Measurements from ENCODE around the gene TSPOAP1.

The TSPOAP1 gene

DNA sequence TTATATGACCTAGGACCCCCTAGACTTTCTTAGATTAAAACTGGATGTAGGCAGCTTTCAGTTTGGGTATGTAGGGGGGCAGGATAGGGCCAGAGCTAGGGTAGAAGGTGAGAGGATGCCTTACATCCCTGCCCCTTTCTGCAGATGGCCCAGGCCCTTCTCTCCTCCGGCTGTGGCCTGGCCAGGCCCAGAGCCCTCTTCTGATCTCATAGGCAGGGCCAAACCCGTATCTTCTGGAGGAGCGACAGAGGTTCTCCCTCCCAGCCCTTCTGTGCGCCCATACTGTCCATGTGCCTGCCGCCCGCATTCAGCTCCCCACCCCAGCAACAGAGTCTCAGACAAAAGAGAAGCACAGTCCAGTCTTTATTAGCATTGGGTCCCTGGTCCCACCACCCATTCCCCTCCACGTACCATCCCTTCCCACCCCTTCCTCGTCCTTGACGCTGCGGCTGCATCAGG is 2.0 kb upstream of the TSPOAP1 start:
- no peaks in the 10 kb centered on the region for H4K20me1 ChIP-seq (ENCODE audit: low read depth, low read length)
- peak overlapping the region; percentile 76 for H3K4me2 ChIP-seq (ENCODE audit: low read depth, low read length, poor library complexity, severe bottlenecking)
- H3F3A ChIP-seq (ENCODE audit: insufficient read depth): peaks cover 80% of the 10 kb centered on the region
- no peak overlapping the region for H2AFZ ChIP-seq (ENCODE audit: low read depth, low read length, severe bottlenecking)
- no peaks in the 10 kb centered on the region for H3K9me3 ChIP-seq (ENCODE audit: insufficient read depth, low read length)
- H3K4me3 ChIP-seq (ENCODE audit: insufficient read depth, low read length, poor library complexity, severe bottlenecking): peak overlapping the region; percentile 96
- peaks cover 20% of the 10 kb centered on the region for H3K79me2 ChIP-seq (ENCODE audit: insufficient read depth, low read length)
- H3K36me3 ChIP-seq (ENCODE audit: low read length): peaks cover 20% of the 10 kb centered on the region
- H3K9ac ChIP-seq (ENCODE audit: low read length): peak overlapping the region; percentile 100
- H3K27me3 ChIP-seq (ENCODE audit: low read length): no peaks in the 10 kb centered on the region
- TF ChIP-seq EZH2phosphoT487 (conservative IDR thresholded peaks at IDR 0.05; ENCODE audit: low read length) (no peak), CTCF (IDR thresholded peaks at IDR 0.05; ENCODE audit: insufficient read depth, low read length, poor library complexity, severe bottlenecking) (no peak)
- H3K9me2 ChIP-seq (replicated peaks; ENCODE audit: insufficient read depth, low read length): no peaks in the 10 kb centered on the region
- H3K27ac ChIP-seq (ENCODE audit: low read depth, low read length): peak overlapping the region; percentile 97

DNA sequence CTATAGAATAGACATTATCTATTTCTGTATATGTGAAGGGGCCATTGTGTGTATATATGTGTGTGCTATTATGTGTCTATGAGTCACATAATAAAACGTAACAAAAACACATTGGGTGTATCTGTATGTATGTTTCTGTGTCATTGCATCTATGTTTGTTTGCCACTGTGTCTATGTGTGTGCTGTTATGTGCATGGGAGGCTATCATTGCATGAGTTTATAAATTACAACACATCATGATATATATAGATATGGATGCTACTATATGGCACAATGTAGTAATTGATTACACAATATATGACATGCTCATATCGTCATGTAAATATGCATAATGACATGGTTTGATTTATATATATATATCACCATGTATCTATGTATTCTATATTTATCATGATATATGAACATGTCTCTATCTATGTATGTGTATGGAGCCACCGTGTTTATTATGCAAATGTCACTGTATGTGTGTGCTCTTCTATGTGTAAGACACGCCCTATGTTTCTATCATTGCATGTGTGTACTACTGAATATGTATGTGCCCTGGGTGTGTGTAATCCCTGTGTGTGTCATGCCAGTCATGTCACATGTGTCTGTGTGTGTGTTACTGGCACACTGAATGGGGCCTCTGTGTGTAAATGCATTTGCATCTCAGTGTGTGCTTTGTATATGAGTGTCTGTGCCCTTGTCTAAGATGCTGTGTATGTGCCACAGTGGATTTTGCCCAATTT is 1.4 kb upstream of the TSPOAP1 start:
- Histone ChIP-seq H3F3A (ENCODE audit: insufficient read depth) (peaks cover 74% of the 10 kb centered on the region), H4K20me1 (ENCODE audit: low read depth, low read length) (no peaks in the 10 kb centered on the region), H3K27ac (ENCODE audit: low read depth, low read length) (peak overlapping the region; percentile 97), H3K27me3 (ENCODE audit: low read length) (no peaks in the 10 kb centered on the region), H3K9me2 (replicated peaks; ENCODE audit: insufficient read depth, low read length) (no peaks in the 10 kb centered on the region), H3K4me2 (ENCODE audit: low read depth, low read length, poor library complexity, severe bottlenecking) (peak overlapping the region; percentile 76), H3K79me2 (ENCODE audit: insufficient read depth, low read length) (peaks cover 20% of the 10 kb centered on the region), H3K9me3 (ENCODE audit: insufficient read depth, low read length) (no peaks in the 10 kb centered on the region), H3K4me3 (ENCODE audit: insufficient read depth, low read length, poor library complexity, severe bottlenecking) (peak overlapping the region; percentile 96), H3K9ac (ENCODE audit: low read length) (peak overlapping the region; percentile 100), H3K36me3 (ENCODE audit: low read length) (peaks cover 20% of the 10 kb centered on the region), H2AFZ (ENCODE audit: low read depth, low read length, severe bottlenecking) (no peak overlapping the region)
- TF ChIP-seq CTCF (IDR thresholded peaks at IDR 0.05; ENCODE audit: insufficient read depth, low read length, poor library complexity, severe bottlenecking): no peak
- TF ChIP-seq EZH2phosphoT487 (conservative IDR thresholded peaks at IDR 0.05; ENCODE audit: low read length): no peak

- H3K36me3 ChIP-seq (ENCODE audit: low read length): peaks cover 20% of the 10 kb centered on the region
- H4K20me1 ChIP-seq (ENCODE audit: low read depth, low read length): no peaks in the 10 kb centered on the region
- peak overlapping the region; percentile 76 for H3K4me2 ChIP-seq (ENCODE audit: low read depth, low read length, poor library complexity, severe bottlenecking)
- no peaks in the 10 kb centered on the region for H3K27me3 ChIP-seq (ENCODE audit: low read length)
- peak overlapping the region; percentile 97 for H3K27ac ChIP-seq (ENCODE audit: low read depth, low read length)
- peaks cover 67% of the 10 kb centered on the region for H3F3A ChIP-seq (ENCODE audit: insufficient read depth)
- TF ChIP-seq CTCF (IDR thresholded peaks at IDR 0.05; ENCODE audit: insufficient read depth, low read length, poor library complexity, severe bottlenecking) (peak; percentile 71), EZH2phosphoT487 (conservative IDR thresholded peaks at IDR 0.05; ENCODE audit: low read length) (no peak)
- H3K4me3 ChIP-seq (ENCODE audit: insufficient read depth, low read length, poor library complexity, severe bottlenecking): no peak overlapping the region
- peaks cover 20% of the 10 kb centered on the region for H3K79me2 ChIP-seq (ENCODE audit: insufficient read depth, low read length)
- H3K9ac ChIP-seq (ENCODE audit: low read length): peak overlapping the region; percentile 41
- H3K9me2 ChIP-seq (replicated peaks; ENCODE audit: insufficient read depth, low read length): no peaks in the 10 kb centered on the region
- H2AFZ ChIP-seq (ENCODE audit: low read depth, low read length, severe bottlenecking): no peak overlapping the region
- no peaks in the 10 kb centered on the region for H3K9me3 ChIP-seq (ENCODE audit: insufficient read depth, low read length)
These were observed 627 bp upstream of the TSPOAP1 start for GRCh38 chr17:58329035-58329809.
